OCI-LY1 (cell line): ENCODE results near the gene HS3ST4.

ENCODE experiments used
- H2AFZ ChIP-seq: fragments of 200-600 bp; sonication (generic), shearing (Covaris generic); 2 replicates; pipeline ENCODE4 v1.6.0; 2014; ENCODE audit warnings: antibody characterized with exemption, mild to moderate bottlenecking, low read length
- H3F3A ChIP-seq: fragments of 200-600 bp; sonication (generic), shearing (Covaris generic); 2 replicates; pipeline ENCODE4 v1.6.0; 2014; ENCODE audit warnings: mild to moderate bottlenecking, antibody characterized with exemption, low read length, moderate library complexity; ENCODE audit not compliant: insufficient read depth
- H3K27ac ChIP-seq: fragments of 200-600 bp; sonication (generic); 2 replicates; pipeline ENCODE4 v1.5.1; 2014; ENCODE audit warnings: low read length, mixed run types, mild to moderate bottlenecking, low read depth; ENCODE audit not compliant: poor library complexity, severe bottlenecking
- H3K27me3 ChIP-seq: fragments of 200-600 bp; sonication (generic); 2 replicates; pipeline ENCODE4 v1.6.0; 2014; ENCODE audit warnings: antibody characterized with exemption, mild to moderate bottlenecking, low read length, moderate library complexity; ENCODE audit not compliant: insufficient read depth
- H3K36me3 ChIP-seq: fragments of 200-600 bp; sonication (generic); 2 replicates; pipeline ENCODE4 v1.6.1; 2014; ENCODE audit warnings: mild to moderate bottlenecking, antibody characterized with exemption, low read length, moderate library complexity, mixed read lengths; ENCODE audit not compliant: insufficient read depth
- H3K4me1 ChIP-seq: fragments of 200-600 bp; sonication (generic); 2 replicates; pipeline ENCODE4 v1.5.1; 2014; ENCODE audit warnings: mild to moderate bottlenecking, low read length, moderate library complexity; ENCODE audit not compliant: insufficient read depth, severe bottlenecking
- H3K4me2 ChIP-seq: fragments of 200-600 bp; sonication (generic), shearing (Covaris generic); 2 replicates; pipeline ENCODE4 v1.6.1; 2014; ENCODE audit warnings: low read length
- H3K4me3 ChIP-seq: fragments of 200-600 bp; sonication (generic); 2 replicates; pipeline ENCODE4 v1.5.1; 2014; ENCODE audit warnings: low read length, low read depth, mild to moderate bottlenecking, mixed read lengths; ENCODE audit not compliant: poor library complexity, severe bottlenecking
- H3K79me2 ChIP-seq: fragments of 200-600 bp; shearing (Covaris generic); 2 replicates; pipeline ENCODE4 v1.6.1; 2016; ENCODE audit warnings: mixed run types, low read length, mixed read lengths; ENCODE audit not compliant: insufficient read depth
- H3K9ac ChIP-seq: fragments of 200-600 bp; sonication (generic), shearing (Covaris generic); 2 replicates; pipeline ENCODE4 v1.6.1; 2014; ENCODE audit warnings: mild to moderate bottlenecking, low read length, mixed read lengths
- H3K9me2 ChIP-seq: fragments of 200-600 bp; sonication (generic), shearing (Covaris generic); 2 replicates; pipeline ENCODE4 v1.6.1; 2014; ENCODE audit warnings: low read depth, mild to moderate bottlenecking, low read length, mixed read lengths
- H3K9me3 ChIP-seq: fragments of 200-600 bp; shearing (Covaris generic); 2 replicates; pipeline ENCODE4 v1.6.1; 2014; ENCODE audit warnings: low read length, mixed read lengths
- H4K20me1 ChIP-seq: fragments of 200-600 bp; sonication (generic), shearing (Covaris generic); 2 replicates; pipeline ENCODE4 v1.6.0; 2016; ENCODE audit warnings: mild to moderate bottlenecking, low read length; ENCODE audit not compliant: insufficient read depth
- CTCF ChIP-seq: fragments of 200-600 bp; sonication (generic), shearing (Covaris generic); IDR thresholded peaks from 2 replicates; pipeline ENCODE4 v1.5.1; 2017; ENCODE audit warnings: mild to moderate bottlenecking, antibody characterized with exemption, low read length, moderate library complexity, mixed read lengths
- EZH2 ChIP-seq: fragments of 200-600 bp; sonication (generic), shearing (Covaris generic); IDR thresholded peaks from 2 replicates; pipeline ENCODE4 v1.8.0; 2017; ENCODE audit warnings: borderline replicate concordance, mixed run types, mild to moderate bottlenecking, antibody characterized with exemption, low read length, moderate library complexity, mixed read lengths

The HS3ST4 gene

GRCh38 chr16:25931473-25932035, 239.8 kb downstream of the HS3ST4 start:
- Histone ChIP-seq H3K4me2 (no peak overlapping the region), H3K4me3 (no peak overlapping the region), H3K27ac (no peak overlapping the region), H3K36me3 (no peaks in the 10 kb centered on the region), H3K79me2 (no peaks in the 10 kb centered on the region), H3K9me2 (no peaks in the 10 kb centered on the region), H3K27me3 (no peaks in the 10 kb centered on the region), H3K9ac (no peak overlapping the region), H2AFZ (no peak overlapping the region), H3K4me1 (no peaks in the 10 kb centered on the region), H3K9me3 (no peaks in the 10 kb centered on the region), H3F3A (no peaks in the 10 kb centered on the region), H4K20me1 (no peaks in the 10 kb centered on the region)
- TF ChIP-seq EZH2 (no peak), CTCF (no peak)

- Histone ChIP-seq H3F3A (no peaks in the 10 kb centered on the region), H3K9me2 (no peaks in the 10 kb centered on the region), H3K9ac (no peak overlapping the region), H2AFZ (no peak overlapping the region), H3K27me3 (no peaks in the 10 kb centered on the region), H3K79me2 (no peaks in the 10 kb centered on the region), H3K4me2 (no peak overlapping the region), H3K4me3 (no peak overlapping the region), H3K9me3 (no peaks in the 10 kb centered on the region), H3K36me3 (no peaks in the 10 kb centered on the region), H3K4me1 (no peaks in the 10 kb centered on the region), H4K20me1 (no peaks in the 10 kb centered on the region), H3K27ac (no peak overlapping the region)
- TF ChIP-seq CTCF (no peak), EZH2 (no peak)
Measured at GRCh38 chr16:25941800-25942499, 250.2 kb downstream of the HS3ST4 start.

- Histone ChIP-seq H3F3A (no peaks in the 10 kb centered on the region), H4K20me1 (no peaks in the 10 kb centered on the region), H3K9me2 (no peaks in the 10 kb centered on the region), H3K4me2 (no peak overlapping the region), H3K27me3 (no peaks in the 10 kb centered on the region), H3K4me1 (no peaks in the 10 kb centered on the region), H3K27ac (no peak overlapping the region), H3K79me2 (no peaks in the 10 kb centered on the region), H2AFZ (no peak overlapping the region), H3K9ac (no peak overlapping the region), H3K4me3 (no peak overlapping the region), H3K9me3 (no peaks in the 10 kb centered on the region), H3K36me3 (no peaks in the 10 kb centered on the region)
- TF ChIP-seq CTCF (no peak), EZH2 (no peak)
Measured at GRCh38 chr16:25950586-25951281, 259.0 kb downstream of the HS3ST4 start.
